H9 (cell line): Measurements from ENCODE around the gene STIMATE. TPM values are rescaled to one million over a fixed set of nuclear protein-coding genes. Genes with fewer than 3 reads are reported as not detected.

ENCODE experiments used
- DNase-seq: peaks from one replicate; pipeline ENCODE4 v3.0.0-alpha.2; 2017
- H2AFZ ChIP-seq: one replicate; pipeline ENCODE4 v1.6.1; 2013; ENCODE audit warnings: mild to moderate bottlenecking, low read length, control low read depth, moderate library complexity
- H2AK5ac ChIP-seq: 2 replicates; pipeline ENCODE4 v1.6.1; 2013; ENCODE audit warnings: low read length, control low read depth, mixed read lengths; ENCODE audit not compliant: insufficient read length
- H2BK120ac ChIP-seq: one replicate; pipeline ENCODE4 v1.6.1; 2013; ENCODE audit warnings: low read depth, mild to moderate bottlenecking, low read length, control low read depth, inconsistent platforms; ENCODE audit not compliant: poor library complexity, severe bottlenecking
- H2BK12ac ChIP-seq: 2 replicates; pipeline ENCODE4 v1.6.1; 2013; ENCODE audit warnings: low read length, control low read depth, mixed read lengths, low read depth; ENCODE audit not compliant: insufficient read length
- H2BK15ac ChIP-seq: 2 replicates; pipeline ENCODE4 v1.6.1; 2013; ENCODE audit warnings: low read depth, low read length, control low read depth
- H2BK20ac ChIP-seq: one replicate; pipeline ENCODE4 v1.6.1; 2013; ENCODE audit warnings: low read depth, mild to moderate bottlenecking, low read length, control low read depth, inconsistent platforms; ENCODE audit not compliant: poor library complexity, severe bottlenecking
- H2BK5ac ChIP-seq: 2 replicates; pipeline ENCODE4 v1.6.1; 2013; ENCODE audit warnings: low read length, control low read depth, mixed read lengths; ENCODE audit not compliant: insufficient read length
- H3K14ac ChIP-seq: 2 replicates; pipeline ENCODE4 v1.6.1; 2013; ENCODE audit warnings: low read length, control low read depth; ENCODE audit not compliant: insufficient read depth
- H3K18ac ChIP-seq: 2 replicates; pipeline ENCODE4 v1.6.1; 2013; ENCODE audit warnings: low read depth, mild to moderate bottlenecking, mixed read lengths, low read length, control low read depth; ENCODE audit not compliant: insufficient read length
- H3K23ac ChIP-seq: 2 replicates; pipeline ENCODE4 v1.6.1; 2013; ENCODE audit warnings: low read length, control low read depth, mixed read lengths, low read depth; ENCODE audit not compliant: insufficient read length
- H3K23me2 ChIP-seq: 2 replicates; pipeline ENCODE4 v1.6.1; 2013; ENCODE audit warnings: low read depth, mild to moderate bottlenecking, mixed read lengths, low read length, control low read depth; ENCODE audit not compliant: insufficient read length, poor library complexity, severe bottlenecking
- H3K27ac ChIP-seq: 2 replicates; pipeline ENCODE4 v1.5.1; 2013; ENCODE audit warnings: low read length, control low read depth, mixed read lengths, low read depth; ENCODE audit not compliant: insufficient read length
- H3K27me3 ChIP-seq: 2 replicates; pipeline ENCODE4 v1.6.1; 2013; ENCODE audit warnings: low read length, control low read depth, inconsistent platforms; ENCODE audit not compliant: insufficient read depth
- H3K4ac ChIP-seq: 2 replicates; pipeline ENCODE4 v1.6.1; 2013; ENCODE audit warnings: low read depth, mild to moderate bottlenecking, control low read depth, inconsistent platforms, low read length, moderate library complexity
- H3K4me1 ChIP-seq: 2 replicates; pipeline ENCODE4 v1.6.1; 2013; ENCODE audit warnings: low read length, control low read depth, inconsistent platforms; ENCODE audit not compliant: insufficient read depth
- H3K4me2 ChIP-seq: 2 replicates; pipeline ENCODE4 v1.6.1; 2013; ENCODE audit warnings: low read length, control low read depth, mixed read lengths; ENCODE audit not compliant: insufficient read length, insufficient read depth
- H3K56ac ChIP-seq: 2 replicates; pipeline ENCODE4 v1.6.1; 2013; ENCODE audit warnings: low read depth, mild to moderate bottlenecking, mixed read lengths, low read length, control low read depth; ENCODE audit not compliant: insufficient read length
- H3K79me1 ChIP-seq: 2 replicates; pipeline ENCODE4 v1.6.1; 2013; ENCODE audit warnings: low read depth, mild to moderate bottlenecking, moderate library complexity, low read length, control low read depth, inconsistent platforms; ENCODE audit not compliant: insufficient read depth, poor library complexity, severe bottlenecking
- H3K79me2 ChIP-seq: 2 replicates; pipeline ENCODE4 v1.6.1; 2013; ENCODE audit warnings: low read length, control low read depth, inconsistent platforms; ENCODE audit not compliant: insufficient read depth
- H3K9ac ChIP-seq: 2 replicates; pipeline ENCODE4 v1.6.1; 2013; ENCODE audit warnings: low read length, control low read depth, mixed read lengths; ENCODE audit not compliant: insufficient read length; ENCODE audit errors: extremely low read depth
- H3K9me3 ChIP-seq: one replicate; pipeline ENCODE4 v1.6.1; 2013; ENCODE audit warnings: low read depth, low read length, inconsistent platforms; ENCODE audit not compliant: control insufficient read depth
- H3T11ph ChIP-seq: one replicate; pipeline ENCODE4 v1.6.1; 2013; ENCODE audit warnings: mild to moderate bottlenecking, low read length, control low read depth, inconsistent platforms
- H4K20me1 ChIP-seq: one replicate; pipeline ENCODE4 v1.6.1; 2013; ENCODE audit not compliant: control insufficient read depth, insufficient read length, insufficient read depth
- H4K5ac ChIP-seq: 2 replicates; pipeline ENCODE4 v1.6.1; 2013; ENCODE audit warnings: low read depth, mild to moderate bottlenecking, mixed read lengths, low read length, control low read depth; ENCODE audit not compliant: insufficient read length
- H4K8ac ChIP-seq: replicated peaks from 2 replicates; pipeline ENCODE4 v1.6.1; 2013; ENCODE audit warnings: low read length, control low read depth, mixed read lengths, low read depth; ENCODE audit not compliant: insufficient read length
- H4K91ac ChIP-seq: 2 replicates; pipeline ENCODE4 v1.6.1; 2013; ENCODE audit warnings: low read depth, mild to moderate bottlenecking, moderate library complexity, mixed read lengths, low read length, control low read depth; ENCODE audit not compliant: insufficient read length
- H3K27ac Mint-ChIP-seq, 3 experiments: 2 replicates in 2 of 3; 3 replicates in 1 of 3; pipeline ENCODE4 v1.8.0; 2020 to 2021; ENCODE audit warnings: mixed read lengths in 3 of 3, mild to moderate bottlenecking in 1 of 3, moderate library complexity in 1 of 3
- H3K27me3 Mint-ChIP-seq: 2 replicates; pipeline ENCODE4 v1.8.0; 2021; ENCODE audit warnings: low read depth, mild to moderate bottlenecking, moderate library complexity, mixed read lengths
- H3K36me3 Mint-ChIP-seq, 3 experiments: 2 replicates in 2 of 3; 3 replicates in 1 of 3; pipeline ENCODE4 v1.8.0; 2020 to 2021; ENCODE audit warnings: low read depth in 3 of 3, mixed read lengths in 3 of 3; ENCODE audit not compliant: insufficient read depth in 1 of 3
- H3K4me1 Mint-ChIP-seq, 2 experiments: 2 replicates each; pipeline ENCODE4 v1.8.0; 2020; ENCODE audit warnings: mixed read lengths in 2 of 2
- H3K4me3 Mint-ChIP-seq, 2 experiments: 2 replicates in 1 of 2; 3 replicates in 1 of 2; pipeline ENCODE4 v1.8.0; 2020 to 2021; ENCODE audit warnings: mild to moderate bottlenecking in 2 of 2, mixed read lengths in 2 of 2, moderate library complexity in 1 of 2
- H3K9me3 Mint-ChIP-seq, 2 experiments: 2 replicates in 1 of 2; 3 replicates in 1 of 2; pipeline ENCODE4 v1.8.0; 2020; ENCODE audit warnings: mild to moderate bottlenecking in 2 of 2, mixed read lengths in 2 of 2, moderate library complexity in 1 of 2
- WGBS: extraction: QIAGEN DNeasy Blood & Tissue Kit; methylation state at CpG from one replicate; pipeline ENCODE4 v1.1.7; 2013; ENCODE audit warnings: missing lambda C conversion rate, low lambda C conversion rate, mixed read lengths; ENCODE audit not compliant: insufficient read length; ENCODE audit errors: extremely low coverage; 5-methylcytosine and 5-hydroxymethylcytosine counted together
- total RNA-seq: library from RNA; stranded (reverse); gene quantifications from 2 replicates; pipeline ENCODE4 v1.2.1, GENCODE V29; 2021
- TF ChIP-seq, protein P1 (sequence below): fragments of 200-600 bp; sonication (generic); conservative IDR thresholded peaks from 3 replicates; pipeline ENCODE4 v1.8.0; 2021; ENCODE audit warnings: antibody characterized with exemption, mild to moderate bottlenecking

The STIMATE gene
- total RNA-seq, 1 experiment from 2014 or later: 25.6 TPM

GRCh38 chr3:52934630-52935530 is 37.5 kb upstream of the STIMATE start:
- H2BK12ac ChIP-seq: no peak overlapping the region
- TF ChIP-seq, protein P1, sequence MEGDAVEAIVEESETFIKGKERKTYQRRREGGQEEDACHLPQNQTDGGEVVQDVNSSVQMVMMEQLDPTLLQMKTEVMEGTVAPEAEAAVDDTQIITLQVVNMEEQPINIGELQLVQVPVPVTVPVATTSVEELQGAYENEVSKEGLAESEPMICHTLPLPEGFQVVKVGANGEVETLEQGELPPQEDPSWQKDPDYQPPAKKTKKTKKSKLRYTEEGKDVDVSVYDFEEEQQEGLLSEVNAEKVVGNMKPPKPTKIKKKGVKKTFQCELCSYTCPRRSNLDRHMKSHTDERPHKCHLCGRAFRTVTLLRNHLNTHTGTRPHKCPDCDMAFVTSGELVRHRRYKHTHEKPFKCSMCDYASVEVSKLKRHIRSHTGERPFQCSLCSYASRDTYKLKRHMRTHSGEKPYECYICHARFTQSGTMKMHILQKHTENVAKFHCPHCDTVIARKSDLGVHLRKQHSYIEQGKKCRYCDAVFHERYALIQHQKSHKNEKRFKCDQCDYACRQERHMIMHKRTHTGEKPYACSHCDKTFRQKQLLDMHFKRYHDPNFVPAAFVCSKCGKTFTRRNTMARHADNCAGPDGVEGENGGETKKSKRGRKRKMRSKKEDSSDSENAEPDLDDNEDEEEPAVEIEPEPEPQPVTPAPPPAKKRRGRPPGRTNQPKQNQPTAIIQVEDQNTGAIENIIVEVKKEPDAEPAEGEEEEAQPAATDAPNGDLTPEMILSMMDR: peak; percentile 77
- no peak overlapping the region for H3K4me3 Mint-ChIP-seq

More at GRCh38 chr3:52934630-52935530, 37.5 kb upstream of the STIMATE start:
- Mint-ChIP-seq H3K36me3 (no peaks in the 10 kb centered on the region), H3K4me1 (peaks cover under 1% of the 10 kb centered on the region in 2 experiments; a peak in 3 of 4 replicates), H3K27me3 (no peaks in the 10 kb centered on the region), H3K9me3 (no peaks in the 10 kb centered on the region), H3K27ac (no peak overlapping the region)
- peak; percentile 45 for DNase-seq
- Histone ChIP-seq H3K27ac (no peak overlapping the region), H3T11ph (no peak overlapping the region), H4K91ac (no peak overlapping the region), H2AFZ (no peak overlapping the region), H3K4me1 (no peaks in the 10 kb centered on the region), H3K56ac (no peak overlapping the region), H3K9me3 (no peaks in the 10 kb centered on the region), H3K9ac (no peak overlapping the region), H2BK20ac (no peak overlapping the region), H3K4me2 (no peak overlapping the region), H4K8ac (no peak overlapping the region), H2BK5ac (no peak overlapping the region), H2BK120ac (no peak overlapping the region), H3K79me1 (no peaks in the 10 kb centered on the region), H4K5ac (no peak overlapping the region), H3K23ac (no peak overlapping the region), H3K4ac (no peak overlapping the region), H2BK15ac (no peak overlapping the region), H3K14ac (no peak overlapping the region), H3K18ac (no peak overlapping the region), H3K79me2 (no peaks in the 10 kb centered on the region), H3K23me2 (no peaks in the 10 kb centered on the region), H2AK5ac (no peak overlapping the region), H4K20me1 (no peaks in the 10 kb centered on the region), H3K27me3 (no peaks in the 10 kb centered on the region)
- no CpG with 5 or more reads among the region's 8 CpGs for WGBS
